ENCODE measurements around the gene IKZF3. TPM values are rescaled to one million over a fixed set of nuclear protein-coding genes. Genes with fewer than 3 reads are reported as not detected.

The IKZF3 gene
- total and polyA plus RNA-seq, 4 donors = 0.08 to 0.30 (median 0.18) TPM

GRCh38 chr17:39841134-39841683, 22.9 kb downstream of the IKZF3 start:
- Histone ChIP-seq H3K4me3 (ENCODE audit: low read depth, low read length) (no peak overlapping the region), H3K4me1 (ENCODE audit: control insufficient read depth, insufficient read depth, low read length) (no peaks in the 10 kb centered on the region), H3K27ac (ENCODE audit: low read depth, low read length) (no peak overlapping the region), H3K27me3 (ENCODE audit: control insufficient read depth, insufficient read depth, low read length) (no peaks in the 10 kb centered on the region), H3K9me3 (ENCODE audit: control insufficient read depth, insufficient read depth, low read length) (peaks cover 5% of the 10 kb centered on the region), H3K36me3 (ENCODE audit: control insufficient read depth, insufficient read depth, low read length) (no peaks in the 10 kb centered on the region)
- DNase-seq (ENCODE audit: low read depth in 4 of 6, low spot score in 6 of 6) = no peak
- WGBS (ENCODE audit: insufficient coverage) = 77% methylated on average over 2 of the region's 2 CpGs

GRCh38 chr17:39838784-39839183, 25.3 kb downstream of the IKZF3 start:
- Histone ChIP-seq H3K9me3 (ENCODE audit: control insufficient read depth, insufficient read depth, low read length) (peaks cover 6% of the 10 kb centered on the region), H3K4me3 (ENCODE audit: low read depth, low read length) (no peak overlapping the region), H3K36me3 (ENCODE audit: control insufficient read depth, insufficient read depth, low read length) (no peaks in the 10 kb centered on the region), H3K4me1 (ENCODE audit: control insufficient read depth, insufficient read depth, low read length) (no peaks in the 10 kb centered on the region), H3K27ac (ENCODE audit: low read depth, low read length) (no peak overlapping the region), H3K27me3 (ENCODE audit: control insufficient read depth, insufficient read depth, low read length) (no peaks in the 10 kb centered on the region)
- no peak for DNase-seq (ENCODE audit: low read depth in 4 of 6, low spot score in 6 of 6)
- WGBS (ENCODE audit: insufficient coverage) = no CpG with 5 or more reads among the region's 1 CpG

GRCh38 chr17:39838057-39838456, 26.1 kb downstream of the IKZF3 start:
- Histone ChIP-seq H3K27ac (ENCODE audit: low read depth, low read length) (no peak overlapping the region), H3K9me3 (ENCODE audit: control insufficient read depth, insufficient read depth, low read length) (peaks cover 6% of the 10 kb centered on the region), H3K36me3 (ENCODE audit: control insufficient read depth, insufficient read depth, low read length) (no peaks in the 10 kb centered on the region), H3K4me1 (ENCODE audit: control insufficient read depth, insufficient read depth, low read length) (no peaks in the 10 kb centered on the region), H3K27me3 (ENCODE audit: control insufficient read depth, insufficient read depth, low read length) (no peaks in the 10 kb centered on the region), H3K4me3 (ENCODE audit: low read depth, low read length) (no peak overlapping the region)
- no peak for DNase-seq (ENCODE audit: low read depth in 4 of 6, low spot score in 6 of 6)
- WGBS (ENCODE audit: insufficient coverage) = no CpG with 5 or more reads among the region's 1 CpG

- no peaks in the 10 kb centered on the region for H3K27me3 ChIP-seq (ENCODE audit: control insufficient read depth, insufficient read depth, low read length)
- no peaks in the 10 kb centered on the region for H3K36me3 ChIP-seq (ENCODE audit: control insufficient read depth, insufficient read depth, low read length)
- H3K27ac ChIP-seq (ENCODE audit: low read depth, low read length) = no peak overlapping the region
- WGBS (ENCODE audit: insufficient coverage) = 74% methylated on average over 4 of the region's 6 CpGs
- no peak for DNase-seq (ENCODE audit: low read depth in 4 of 6, low spot score in 6 of 6)
- no peak overlapping the region for H3K4me3 ChIP-seq (ENCODE audit: low read depth, low read length)
- peaks cover 6% of the 10 kb centered on the region for H3K9me3 ChIP-seq (ENCODE audit: control insufficient read depth, insufficient read depth, low read length)
- no peaks in the 10 kb centered on the region for H3K4me1 ChIP-seq (ENCODE audit: control insufficient read depth, insufficient read depth, low read length)
Measured at GRCh38 chr17:39836117-39836516, 28.0 kb downstream of the IKZF3 start.

GRCh38 chr17:39835038-39835786, 28.9 kb downstream of the IKZF3 start:
- no peaks in the 10 kb centered on the region for H3K4me1 ChIP-seq (ENCODE audit: control insufficient read depth, insufficient read depth, low read length)
- H3K27me3 ChIP-seq (ENCODE audit: control insufficient read depth, insufficient read depth, low read length) = no peaks in the 10 kb centered on the region
- H3K4me3 ChIP-seq (ENCODE audit: low read depth, low read length) = no peak overlapping the region
- no peak for DNase-seq (ENCODE audit: low read depth in 4 of 6, low spot score in 6 of 6)
- H3K27ac ChIP-seq (ENCODE audit: low read depth, low read length) = no peak overlapping the region
- WGBS (ENCODE audit: insufficient coverage) = 94% methylated on average over 17 of the region's 17 CpGs
- peaks cover 6% of the 10 kb centered on the region for H3K9me3 ChIP-seq (ENCODE audit: control insufficient read depth, insufficient read depth, low read length)
- H3K36me3 ChIP-seq (ENCODE audit: control insufficient read depth, insufficient read depth, low read length) = no peaks in the 10 kb centered on the region

GRCh38 chr17:39834017-39834416, 30.1 kb downstream of the IKZF3 start:
- DNase-seq (ENCODE audit: low read depth in 4 of 6, low spot score in 6 of 6) = no peak
- no peak overlapping the region for H3K4me3 ChIP-seq (ENCODE audit: low read depth, low read length)
- H3K4me1 ChIP-seq (ENCODE audit: control insufficient read depth, insufficient read depth, low read length) = no peaks in the 10 kb centered on the region

GRCh38 chr17:39831588-39831987, 32.5 kb downstream of the IKZF3 start:
- no peak for DNase-seq (ENCODE audit: low read depth in 4 of 6, low spot score in 6 of 6)
- no peak overlapping the region for H3K4me3 ChIP-seq (ENCODE audit: low read depth, low read length)
- no CpG with 5 or more reads among the region's 2 CpGs for WGBS (ENCODE audit: insufficient coverage)
- peaks cover 2% of the 10 kb centered on the region for H3K9me3 ChIP-seq (ENCODE audit: control insufficient read depth, insufficient read depth, low read length)
- H3K36me3 ChIP-seq (ENCODE audit: control insufficient read depth, insufficient read depth, low read length) = no peaks in the 10 kb centered on the region
- H3K27ac ChIP-seq (ENCODE audit: low read depth, low read length) = no peak overlapping the region
- H3K4me1 ChIP-seq (ENCODE audit: control insufficient read depth, insufficient read depth, low read length) = no peaks in the 10 kb centered on the region
- H3K27me3 ChIP-seq (ENCODE audit: control insufficient read depth, insufficient read depth, low read length) = no peaks in the 10 kb centered on the region

More at GRCh38 chr17:39834017-39834416, 30.1 kb downstream of the IKZF3 start:
- Histone ChIP-seq H3K27me3 (ENCODE audit: control insufficient read depth, insufficient read depth, low read length) (no peaks in the 10 kb centered on the region), H3K9me3 (ENCODE audit: control insufficient read depth, insufficient read depth, low read length) (peaks cover 6% of the 10 kb centered on the region), H3K36me3 (ENCODE audit: control insufficient read depth, insufficient read depth, low read length) (no peaks in the 10 kb centered on the region), H3K27ac (ENCODE audit: low read depth, low read length) (no peak overlapping the region)

GRCh38 chr17:39828443-39828842, 35.7 kb downstream of the IKZF3 start:
- Histone ChIP-seq H3K4me3 (ENCODE audit: low read depth, low read length) (no peak overlapping the region), H3K36me3 (ENCODE audit: control insufficient read depth, insufficient read depth, low read length) (no peaks in the 10 kb centered on the region), H3K9me3 (ENCODE audit: control insufficient read depth, insufficient read depth, low read length) (peaks cover 4% of the 10 kb centered on the region), H3K27me3 (ENCODE audit: control insufficient read depth, insufficient read depth, low read length) (no peaks in the 10 kb centered on the region), H3K4me1 (ENCODE audit: control insufficient read depth, insufficient read depth, low read length) (no peaks in the 10 kb centered on the region), H3K27ac (ENCODE audit: low read depth, low read length) (no peak overlapping the region)
- DNase-seq (ENCODE audit: low read depth in 4 of 6, low spot score in 6 of 6) = no peak
- 94% methylated on average over 3 of the region's 4 CpGs for WGBS (ENCODE audit: insufficient coverage)

- Histone ChIP-seq H3K4me1 (ENCODE audit: control insufficient read depth, insufficient read depth, low read length) (no peaks in the 10 kb centered on the region), H3K27me3 (ENCODE audit: control insufficient read depth, insufficient read depth, low read length) (no peaks in the 10 kb centered on the region), H3K36me3 (ENCODE audit: control insufficient read depth, insufficient read depth, low read length) (no peaks in the 10 kb centered on the region), H3K4me3 (ENCODE audit: low read depth, low read length) (no peak overlapping the region), H3K27ac (ENCODE audit: low read depth, low read length) (no peak overlapping the region), H3K9me3 (ENCODE audit: control insufficient read depth, insufficient read depth, low read length) (peaks cover 4% of the 10 kb centered on the region)
- 83% methylated on average over 1 of the region's 2 CpGs for WGBS (ENCODE audit: insufficient coverage)
- DNase-seq (ENCODE audit: low read depth in 4 of 6, low spot score in 6 of 6) = no peak
Measured at GRCh38 chr17:39826334-39826733, 37.8 kb downstream of the IKZF3 start.

- 95% methylated on average over 4 of the region's 5 CpGs for WGBS (ENCODE audit: insufficient coverage)
- H3K36me3 ChIP-seq (ENCODE audit: control insufficient read depth, insufficient read depth, low read length) = no peaks in the 10 kb centered on the region
- no peaks in the 10 kb centered on the region for H3K27me3 ChIP-seq (ENCODE audit: control insufficient read depth, insufficient read depth, low read length)
- H3K4me3 ChIP-seq (ENCODE audit: low read depth, low read length) = no peak overlapping the region
- H3K4me1 ChIP-seq (ENCODE audit: control insufficient read depth, insufficient read depth, low read length) = no peaks in the 10 kb centered on the region
- no peak for DNase-seq (ENCODE audit: low read depth in 4 of 6, low spot score in 6 of 6)
- no peak overlapping the region for H3K27ac ChIP-seq (ENCODE audit: low read depth, low read length)
- H3K9me3 ChIP-seq (ENCODE audit: control insufficient read depth, insufficient read depth, low read length) = peaks cover 4% of the 10 kb centered on the region
Measured at GRCh38 chr17:39823407-39824054, 40.6 kb downstream of the IKZF3 start.
